Right lobe of liver (tissue), 4 donors: ENCODE data around the gene DISP3.

Source experiments
- POLR2A ChIP-seq: fragments of 450-650 bp; IDR thresholded peaks from one replicate; pipeline ENCODE4 v1.6.1; 2017; ENCODE audit warnings: antibody characterized with exemption, mild to moderate bottlenecking
- TF ChIP-seq, protein P1 (sequence below), 4 donors: fragments of 200-600 bp in 3 of 4; fragments of 450-650 bp in 1 of 4; IDR thresholded peaks; one replicate each; pipeline versions ENCODE4 v1.5.1 to v1.8.0; 2016 to 2022; ENCODE audit warnings: antibody characterized with exemption in 4 of 4, mild to moderate bottlenecking in 2 of 4
- donor health status: DM: no; HTN: no; CAD: no.
- donor health status: DM: no; HTN: no; CAD: no.
- donor health status: DM: no; HTN: yes; CAD: no.

DNA sequence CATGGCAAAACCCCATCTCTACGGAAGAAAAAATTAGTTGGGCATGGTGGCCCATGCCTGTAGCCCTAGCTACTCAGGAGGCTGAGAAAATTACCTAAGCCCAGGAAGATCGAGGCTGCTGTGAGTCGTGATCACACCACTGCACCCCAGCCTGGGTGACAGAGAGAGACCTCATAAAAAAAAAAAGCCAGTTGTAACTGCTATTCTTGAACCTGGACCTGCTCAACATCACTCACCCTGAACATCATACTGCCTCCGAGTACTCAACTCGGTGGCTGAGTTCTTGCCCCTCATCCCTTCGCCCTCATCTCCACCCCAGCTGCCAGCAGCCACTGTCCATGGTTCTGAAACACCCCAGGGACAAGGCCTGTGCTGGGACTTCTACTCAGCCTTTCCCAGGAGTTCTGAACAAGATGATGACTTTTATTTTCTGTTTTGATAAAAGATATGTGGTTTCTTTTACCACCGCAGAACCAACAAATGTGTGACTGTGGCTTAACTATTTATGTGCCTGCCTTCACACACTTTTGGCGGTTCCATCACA lies 5.4 kb upstream of the DISP3 start:
- TF ChIP-seq, protein P1, sequence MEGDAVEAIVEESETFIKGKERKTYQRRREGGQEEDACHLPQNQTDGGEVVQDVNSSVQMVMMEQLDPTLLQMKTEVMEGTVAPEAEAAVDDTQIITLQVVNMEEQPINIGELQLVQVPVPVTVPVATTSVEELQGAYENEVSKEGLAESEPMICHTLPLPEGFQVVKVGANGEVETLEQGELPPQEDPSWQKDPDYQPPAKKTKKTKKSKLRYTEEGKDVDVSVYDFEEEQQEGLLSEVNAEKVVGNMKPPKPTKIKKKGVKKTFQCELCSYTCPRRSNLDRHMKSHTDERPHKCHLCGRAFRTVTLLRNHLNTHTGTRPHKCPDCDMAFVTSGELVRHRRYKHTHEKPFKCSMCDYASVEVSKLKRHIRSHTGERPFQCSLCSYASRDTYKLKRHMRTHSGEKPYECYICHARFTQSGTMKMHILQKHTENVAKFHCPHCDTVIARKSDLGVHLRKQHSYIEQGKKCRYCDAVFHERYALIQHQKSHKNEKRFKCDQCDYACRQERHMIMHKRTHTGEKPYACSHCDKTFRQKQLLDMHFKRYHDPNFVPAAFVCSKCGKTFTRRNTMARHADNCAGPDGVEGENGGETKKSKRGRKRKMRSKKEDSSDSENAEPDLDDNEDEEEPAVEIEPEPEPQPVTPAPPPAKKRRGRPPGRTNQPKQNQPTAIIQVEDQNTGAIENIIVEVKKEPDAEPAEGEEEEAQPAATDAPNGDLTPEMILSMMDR (IDR thresholded peaks at IDR 0.05) = no peak
- no peak for TF ChIP-seq POLR2A
